Subcutaneous adipose tissue (tissue), 4 donors: ENCODE results near the gene MCM3. TPM values are rescaled to one million over a fixed set of nuclear protein-coding genes. Genes with fewer than 3 reads are reported as not detected.

ENCODE experiments used
- CTCF ChIP-seq: fragments of 450-650 bp; IDR thresholded peaks from one replicate; pipeline ENCODE4 v1.5.1; 2016; ENCODE audit warnings: low read depth, mild to moderate bottlenecking, control low read depth, antibody characterized with exemption, moderate library complexity
- total RNA-seq, 4 donors: library from RNA; depleted of rRNA; stranded (reverse); fragments of >200 nt; gene quantifications; one replicate each; pipeline ENCODE4 v1.1.0, GENCODE V29; 2016

MCM3 gene
- total RNA-seq, 4 donors from 2014 or later = 22.9 to 30.9 (median 27.6) TPM

GRCh38 chr6:52262620-52263344 is 21.8 kb downstream of the MCM3 start:
- TF ChIP-seq CTCF = no peak

- no peak for TF ChIP-seq CTCF
Measured at GRCh38 chr6:52261229-52261628, 23.3 kb downstream of the MCM3 start.

- TF ChIP-seq CTCF = no peak
Measured at GRCh38 chr6:52260634-52261033, 23.9 kb downstream of the MCM3 start.

- TF ChIP-seq CTCF = no peak
Measured at GRCh38 chr6:52255434-52255833, 29.1 kb downstream of the MCM3 start.

GRCh38 chr6:52254731-52255378 is 29.7 kb downstream of the MCM3 start:
- TF ChIP-seq CTCF = no peak

GRCh38 chr6:52253494-52253893 is 31.0 kb downstream of the MCM3 start:
- no peak for TF ChIP-seq CTCF

GRCh38 chr6:52251113-52251512 is 33.4 kb downstream of the MCM3 start:
- no peak for TF ChIP-seq CTCF
